H1 (cell line): Measurements from ENCODE around the gene HOXB3. TPM values are rescaled to one million over a fixed set of nuclear protein-coding genes. Genes with fewer than 3 reads are reported as not detected.

ENCODE experiments used
- HDAC2 ChIP-seq, 2 experiments: fragments of 300-600 bp in 1 of 2; sonication (generic) in 1 of 2; IDR thresholded peaks; 2 replicates each; pipeline ENCODE4 v1.6.1; 2011 to 2012; ENCODE audit warnings: low read depth in 2 of 2, low read length in 2 of 2, mild to moderate bottlenecking in 2 of 2, moderate library complexity in 2 of 2, borderline replicate concordance in 1 of 2, inconsistent platforms in 1 of 2
- polyA plus RNA-seq, 7 experiments: library from polyadenylated mRNA; depleted of rRNA in 3 of 7; stranded (reverse) in 5 of 7; unstranded in 2 of 7; fragments of >200 nt in 5 of 7; fragments of 200-250 nt in 2 of 7; gene quantifications; 1 replicate in 5 of 7; 2 replicates in 1 of 7; 4 replicates in 1 of 7; pipeline versions ENCODE4 v1.2.1 to v1.2.3, GENCODE V29; 2011 to 2013; ENCODE audit warnings: missing spikeins in 2 of 7, mixed read lengths in 2 of 7
- total RNA-seq: library from RNA; stranded (reverse); fragmentation: NEBNext Ultra II Directional; extraction: Animal tissue kit (Norgen Biotek cat#: 25700); gene quantifications from 2 replicates; pipeline ENCODE4 v1.2.1, GENCODE V29; 2021

Gene HOXB3
- total and polyA plus RNA-seq, 2 of the 8 experiments (the other 6 are each of a cell fraction or from before 2014, with no cell fraction given), result not detected

DNA sequence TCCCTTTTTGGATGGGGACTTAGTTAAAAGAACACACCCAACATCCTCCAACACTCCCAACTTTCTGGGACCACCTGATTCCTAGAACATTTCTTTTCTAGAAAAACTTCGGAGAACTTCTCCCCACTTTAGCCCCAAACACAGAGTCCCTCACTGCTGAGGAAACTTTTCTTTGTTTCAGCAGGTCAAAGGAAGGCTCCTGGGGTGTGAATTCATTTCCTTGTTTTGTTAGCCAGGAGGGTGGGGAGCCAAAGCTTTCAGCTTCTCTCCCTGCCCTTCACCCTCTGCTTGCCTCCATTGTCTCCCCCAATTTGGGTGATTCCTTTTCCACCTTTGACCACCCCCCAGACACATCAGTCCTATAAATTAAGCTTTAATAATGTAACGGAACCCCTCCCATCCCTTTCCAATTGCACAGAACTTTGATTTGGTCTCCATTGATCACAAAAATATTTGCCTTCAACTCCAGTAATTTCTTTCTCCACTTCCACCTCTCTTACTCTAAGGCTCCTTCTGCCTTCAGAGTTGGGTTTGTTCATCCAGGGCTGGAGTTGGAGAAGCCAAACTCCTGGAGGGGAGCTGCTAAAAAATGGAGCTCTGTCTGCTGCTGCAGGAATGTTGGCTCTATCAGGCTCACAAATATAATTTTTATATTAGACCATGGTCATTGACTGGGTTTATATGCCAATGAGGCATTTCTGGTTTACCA, 22.2 kb downstream of the HOXB3 start (continued):
- TF ChIP-seq HDAC2 (IDR thresholded peaks at IDR 0.05; ENCODE audit: borderline replicate concordance in 1 of 2, low read depth in 2 of 2, low read length in 2 of 2), result no peak
